CD8-positive, alpha-beta memory T cell (primary cell): Measurements from ENCODE around the gene PHF21B. TPM values are rescaled to one million over a fixed set of nuclear protein-coding genes. Genes with fewer than 3 reads are reported as not detected.
"Not testable (repeated sequence)": the region's sequence is repeated elsewhere in the genome, so short reads cannot be mapped to it uniquely, and the experiment has no call there.

Source experiments
- CTCF ChIA-PET: fragments of 350-600 bp; sonication (Branson Sonifier 250); formaldehyde crosslinking; loops from one replicate; lab custom pipeline; 2021; ENCODE audit warnings: antibody characterized with exemption; lab: Charles Lee
- POLR2A ChIA-PET: fragments of 350-600 bp; sonication (Branson Sonifier 250); formaldehyde crosslinking; loops from one replicate; lab custom pipeline; 2021; ENCODE audit warnings: antibody characterized with exemption; lab: Charles Lee
- DNase-seq, 5 donors: peaks; one replicate each; pipeline versions ENCODE4 v3.0.0 to v3.0.0-alpha.2; 2020 to 2022; ENCODE audit warnings: mixed read lengths in 1 of 5
- H3K27ac ChIP-seq: one replicate; pipeline ENCODE4 v1.7.0; 2013; ENCODE audit warnings: low read depth, mild to moderate bottlenecking, low read length, moderate library complexity
- H3K27me3 ChIP-seq: 2 replicates; pipeline ENCODE4 v1.7.0; 2013; ENCODE audit warnings: low read length, mild to moderate bottlenecking; ENCODE audit not compliant: insufficient read depth, poor library complexity, severe bottlenecking
- H3K36me3 ChIP-seq: 2 replicates; pipeline ENCODE4 v1.7.0; 2013; ENCODE audit warnings: mild to moderate bottlenecking, low read length, moderate library complexity; ENCODE audit not compliant: insufficient read depth
- H3K4me1 ChIP-seq: 2 replicates; pipeline ENCODE4 v1.7.0; 2013; ENCODE audit warnings: mild to moderate bottlenecking, low read length, moderate library complexity; ENCODE audit not compliant: insufficient read depth
- H3K4me3 ChIP-seq: 2 replicates; pipeline ENCODE4 v1.7.0; 2013; ENCODE audit warnings: mild to moderate bottlenecking, low read length
- H3K9me3 ChIP-seq: 2 replicates; pipeline ENCODE4 v1.7.0; 2013; ENCODE audit warnings: mild to moderate bottlenecking, low read length
- H3K27ac Mint-ChIP-seq, 8 donors: one replicate each; pipeline ENCODE4 v1.8.0; 2020 to 2021; ENCODE audit warnings: mixed read lengths in 8 of 8, mild to moderate bottlenecking in 6 of 8, inconsistent platforms in 3 of 8, moderate library complexity in 3 of 8
- H3K27me3 Mint-ChIP-seq, 2 donors: one replicate each; pipeline ENCODE4 v1.8.0; 2020 to 2021; ENCODE audit warnings: mixed read lengths in 2 of 2, mild to moderate bottlenecking in 1 of 2, moderate library complexity in 1 of 2
- H3K36me3 Mint-ChIP-seq, 3 donors: one replicate each; pipeline ENCODE4 v1.8.0; 2020 to 2021; ENCODE audit warnings: mixed read lengths in 3 of 3, inconsistent platforms in 1 of 3, mild to moderate bottlenecking in 1 of 3
- H3K4me1 Mint-ChIP-seq, 3 donors: one replicate each; pipeline ENCODE4 v1.8.0; 2020 to 2021; ENCODE audit warnings: mixed read lengths in 3 of 3, inconsistent platforms in 1 of 3, mild to moderate bottlenecking in 1 of 3
- H3K4me3 Mint-ChIP-seq, 7 donors: one replicate each; pipeline ENCODE4 v1.8.0; 2020 to 2021; ENCODE audit warnings: mixed read lengths in 7 of 7, mild to moderate bottlenecking in 6 of 7, moderate library complexity in 4 of 7, inconsistent platforms in 2 of 7
- H3K9me3 Mint-ChIP-seq, 5 donors: one replicate each; pipeline ENCODE4 v1.8.0; 2020 to 2022; ENCODE audit warnings: mixed read lengths in 5 of 5, mild to moderate bottlenecking in 3 of 5, moderate library complexity in 2 of 5, inconsistent platforms in 1 of 5
- polyA plus RNA-seq: library from polyadenylated mRNA; unstranded; fragments of 300-500 nt; fragmentation: Illumina TruSeq; gene quantifications from one replicate; pipeline ENCODE4 v1.2.3, GENCODE V29; 2021
- total RNA-seq, 2 experiments: library from RNA; stranded (reverse); gene quantifications; one replicate each; pipeline ENCODE4 v1.2.3, GENCODE V29; 2021

The PHF21B gene
- total and polyA plus RNA-seq, 3 experiments from 2014 or later, result not detected

- H3K4me1 Mint-ChIP-seq, result no peaks in the 10 kb centered on the region
- H3K27me3 Mint-ChIP-seq, result peaks cover 3 to 10% of the 10 kb centered on the region in 2 donors
- ChIA-PET POLR2A (no interaction called here), CTCF (no interaction called here)
- Histone ChIP-seq H3K36me3 (no peaks in the 10 kb centered on the region), H3K27ac (no peak overlapping the region), H3K4me1 (no peaks in the 10 kb centered on the region), H3K4me3 (no peak overlapping the region), H3K27me3 (no peaks in the 10 kb centered on the region), H3K9me3 (no peaks in the 10 kb centered on the region)
- no peaks in the 10 kb centered on the region for H3K36me3 Mint-ChIP-seq
- H3K27ac Mint-ChIP-seq, result no peak overlapping the region
- no peak overlapping the region for H3K4me3 Mint-ChIP-seq
- peaks cover 0 to 2% (median 0%) of the 10 kb centered on the region in 5 donors for H3K9me3 Mint-ChIP-seq
- no peak for DNase-seq
Measured at GRCh38 chr22:44860311-44860710, 149.5 kb downstream of the PHF21B start.

GRCh38 chr22:44859641-44860040, 150.2 kb downstream of the PHF21B start:
- H3K4me3 ChIP-seq, result no peak overlapping the region
- no peaks in the 10 kb centered on the region for H3K4me1 ChIP-seq
- H3K9me3 ChIP-seq, result no peaks in the 10 kb centered on the region
- no peak overlapping the region for H3K27ac ChIP-seq
- no peak for DNase-seq
- H3K27me3 ChIP-seq, result no peaks in the 10 kb centered on the region
- peaks cover 3 to 6% of the 10 kb centered on the region in 2 donors for H3K27me3 Mint-ChIP-seq
- ChIA-PET CTCF (no interaction called here), POLR2A (no interaction called here)
- no peaks in the 10 kb centered on the region for H3K36me3 ChIP-seq
- no peak overlapping the region for H3K4me3 Mint-ChIP-seq
- H3K27ac Mint-ChIP-seq, result no peak overlapping the region
- H3K36me3 Mint-ChIP-seq, result no peaks in the 10 kb centered on the region
- H3K9me3 Mint-ChIP-seq, result peaks cover 0 to 2% (median 0%) of the 10 kb centered on the region in 5 donors
- H3K4me1 Mint-ChIP-seq, result no peaks in the 10 kb centered on the region

- H3K27ac Mint-ChIP-seq, result peak overlapping the region in 1 of 8 donors; percentile 70
- H3K4me3 ChIP-seq, H3K9me3 Mint-ChIP-seq, POLR2A ChIA-PET, H3K27me3 ChIP-seq, H3K27ac ChIP-seq, H3K36me3 ChIP-seq, H3K36me3 Mint-ChIP-seq, CTCF ChIA-PET, H3K4me1 Mint-ChIP-seq, DNase-seq, H3K27me3 Mint-ChIP-seq, H3K4me1 ChIP-seq, H3K4me3 Mint-ChIP-seq, H3K9me3 ChIP-seq: not testable (repeated sequence)
Measured at GRCh38 chr22:44858819-44859218, 151.0 kb downstream of the PHF21B start.

- H3K4me3 Mint-ChIP-seq, result no peak overlapping the region
- H3K4me1 Mint-ChIP-seq, result no peaks in the 10 kb centered on the region
- ChIA-PET POLR2A (no interaction called here), CTCF (no interaction called here)
- H3K9me3 Mint-ChIP-seq, result no peaks in the 10 kb centered on the region
- DNase-seq, result no peak
- Histone ChIP-seq H3K4me3 (no peak overlapping the region), H3K27ac (no peak overlapping the region), H3K36me3 (no peaks in the 10 kb centered on the region), H3K9me3 (no peaks in the 10 kb centered on the region), H3K27me3 (no peaks in the 10 kb centered on the region), H3K4me1 (no peaks in the 10 kb centered on the region)
- H3K27ac Mint-ChIP-seq, result no peak overlapping the region
- no peaks in the 10 kb centered on the region for H3K36me3 Mint-ChIP-seq
- H3K27me3 Mint-ChIP-seq, result peaks cover 0 to 2% of the 10 kb centered on the region in 2 donors
Measured at GRCh38 chr22:44855855-44856254, 153.9 kb downstream of the PHF21B start.

GRCh38 chr22:44854641-44855040, 155.2 kb downstream of the PHF21B start:
- H3K4me3 Mint-ChIP-seq, H3K36me3 ChIP-seq, H3K4me1 Mint-ChIP-seq, H3K4me1 ChIP-seq, H3K36me3 Mint-ChIP-seq, H3K4me3 ChIP-seq, H3K27me3 ChIP-seq, DNase-seq, POLR2A ChIA-PET, CTCF ChIA-PET, H3K9me3 Mint-ChIP-seq, H3K9me3 ChIP-seq, H3K27ac ChIP-seq, H3K27ac Mint-ChIP-seq, H3K27me3 Mint-ChIP-seq: not testable (repeated sequence)

- Mint-ChIP-seq H3K27me3 (no peaks in the 10 kb centered on the region), H3K36me3 (no peaks in the 10 kb centered on the region), H3K27ac (no peak overlapping the region), H3K4me1 (no peaks in the 10 kb centered on the region), H3K9me3 (no peaks in the 10 kb centered on the region), H3K4me3 (no peak overlapping the region)
- Histone ChIP-seq H3K4me1 (no peaks in the 10 kb centered on the region), H3K27me3 (no peaks in the 10 kb centered on the region), H3K27ac (no peak overlapping the region), H3K4me3 (no peak overlapping the region), H3K9me3 (no peaks in the 10 kb centered on the region), H3K36me3 (no peaks in the 10 kb centered on the region)
- ChIA-PET POLR2A (no interaction called here), CTCF (no interaction called here)
- DNase-seq, result no peak
Measured at GRCh38 chr22:44850946-44851345, 158.9 kb downstream of the PHF21B start.

- H3K27me3 Mint-ChIP-seq, result no peaks in the 10 kb centered on the region
- DNase-seq, result no peak
- no peaks in the 10 kb centered on the region for H3K27me3 ChIP-seq
- H3K36me3 ChIP-seq, result no peaks in the 10 kb centered on the region
- H3K27ac Mint-ChIP-seq, result no peak overlapping the region
- H3K36me3 Mint-ChIP-seq, result peaks cover 0 to 9% (median 0%) of the 10 kb centered on the region in 3 donors
- no peaks in the 10 kb centered on the region for H3K9me3 ChIP-seq
- H3K4me1 Mint-ChIP-seq, result no peaks in the 10 kb centered on the region
- ChIA-PET POLR2A (no interaction called here), CTCF (no interaction called here)
- no peak overlapping the region for H3K4me3 ChIP-seq
- peaks cover 6 to 14% (median 9%) of the 10 kb centered on the region in 5 donors for H3K9me3 Mint-ChIP-seq
- no peak overlapping the region for H3K4me3 Mint-ChIP-seq
- no peaks in the 10 kb centered on the region for H3K4me1 ChIP-seq
- H3K27ac ChIP-seq, result no peak overlapping the region
Measured at GRCh38 chr22:44848791-44849420, 160.9 kb downstream of the PHF21B start.

- peaks cover 0 to 9% (median 0%) of the 10 kb centered on the region in 3 donors for H3K36me3 Mint-ChIP-seq
- H3K27ac Mint-ChIP-seq, result no peak overlapping the region
- ChIA-PET POLR2A (no interaction called here), CTCF (no interaction called here)
- no peak overlapping the region for H3K4me3 Mint-ChIP-seq
- no peak overlapping the region for H3K27ac ChIP-seq
- no peaks in the 10 kb centered on the region for H3K4me1 Mint-ChIP-seq
- no peaks in the 10 kb centered on the region for H3K27me3 ChIP-seq
- DNase-seq, result peak in 1 of 5 donors; percentile 7
- H3K4me1 ChIP-seq, result no peaks in the 10 kb centered on the region
- H3K36me3 ChIP-seq, result no peaks in the 10 kb centered on the region
- no peaks in the 10 kb centered on the region for H3K27me3 Mint-ChIP-seq
- no peak overlapping the region for H3K4me3 ChIP-seq
- peaks cover 8 to 16% (median 10%) of the 10 kb centered on the region in 5 donors for H3K9me3 Mint-ChIP-seq
- no peaks in the 10 kb centered on the region for H3K9me3 ChIP-seq
Measured at GRCh38 chr22:44848296-44848741, 161.5 kb downstream of the PHF21B start.
